ENCODE results near the gene PRKAA1.
"Not testable (repeated sequence)": the region's sequence is repeated elsewhere in the genome, so short reads cannot be mapped to it uniquely, and the experiment has no call there.

Gene PRKAA1

DNA sequence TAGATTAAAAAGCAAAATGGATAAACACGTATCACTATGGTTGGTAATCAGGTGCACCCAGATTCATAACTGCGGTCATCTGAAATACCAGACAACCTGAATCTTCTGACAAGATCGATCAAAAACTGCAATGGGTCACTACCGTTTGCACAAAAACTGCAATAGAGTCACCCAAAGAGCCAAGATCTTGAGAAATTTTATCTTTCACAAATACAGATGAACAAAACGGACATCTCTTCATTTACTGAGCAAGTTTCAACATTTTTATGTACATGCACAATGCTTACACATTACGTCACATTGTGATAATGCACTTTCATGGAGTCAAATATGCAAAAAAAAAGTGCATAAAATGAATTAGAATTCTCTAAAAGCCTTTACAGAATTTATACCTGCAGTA, 18.6 kb downstream of the PRKAA1 start:
- no peak for DNase-seq

DNA sequence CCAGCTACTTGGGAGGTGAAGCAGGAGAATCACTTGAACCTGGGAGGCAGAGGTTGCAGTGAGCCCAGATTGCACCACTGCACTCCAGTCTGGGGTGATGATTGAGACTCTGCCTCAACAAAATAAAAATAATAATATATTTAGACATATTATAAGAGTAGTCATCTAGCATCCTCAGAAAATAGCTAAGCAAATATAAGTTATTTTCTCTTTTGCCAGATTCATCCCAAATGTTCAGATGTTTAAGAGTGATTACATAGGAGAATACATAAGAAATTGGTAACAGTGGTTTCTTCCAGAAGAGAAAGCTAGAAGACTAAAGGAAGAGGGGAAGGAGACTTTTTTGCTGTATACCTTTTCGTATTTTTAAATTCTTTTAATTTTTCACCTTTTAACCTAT, 20.0 kb downstream of the PRKAA1 start:
- DNase-seq, result no peak

DNA sequence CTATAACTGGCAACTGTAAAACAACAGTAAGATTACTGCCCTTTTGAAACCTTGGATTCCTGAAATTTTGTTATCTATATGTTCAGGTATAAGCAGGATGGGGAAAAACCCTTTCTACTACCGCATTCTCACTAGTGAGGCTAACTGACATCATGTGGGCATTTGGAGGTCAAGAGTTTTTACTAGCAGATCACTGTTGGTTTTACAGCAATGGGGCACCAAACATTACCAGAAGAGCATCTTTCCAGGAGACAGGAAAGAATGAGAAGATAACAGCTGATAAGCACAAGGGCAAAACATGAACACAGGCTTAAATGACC, 21.6 kb downstream of the PRKAA1 start:
- DNase-seq, result no peak

DNA sequence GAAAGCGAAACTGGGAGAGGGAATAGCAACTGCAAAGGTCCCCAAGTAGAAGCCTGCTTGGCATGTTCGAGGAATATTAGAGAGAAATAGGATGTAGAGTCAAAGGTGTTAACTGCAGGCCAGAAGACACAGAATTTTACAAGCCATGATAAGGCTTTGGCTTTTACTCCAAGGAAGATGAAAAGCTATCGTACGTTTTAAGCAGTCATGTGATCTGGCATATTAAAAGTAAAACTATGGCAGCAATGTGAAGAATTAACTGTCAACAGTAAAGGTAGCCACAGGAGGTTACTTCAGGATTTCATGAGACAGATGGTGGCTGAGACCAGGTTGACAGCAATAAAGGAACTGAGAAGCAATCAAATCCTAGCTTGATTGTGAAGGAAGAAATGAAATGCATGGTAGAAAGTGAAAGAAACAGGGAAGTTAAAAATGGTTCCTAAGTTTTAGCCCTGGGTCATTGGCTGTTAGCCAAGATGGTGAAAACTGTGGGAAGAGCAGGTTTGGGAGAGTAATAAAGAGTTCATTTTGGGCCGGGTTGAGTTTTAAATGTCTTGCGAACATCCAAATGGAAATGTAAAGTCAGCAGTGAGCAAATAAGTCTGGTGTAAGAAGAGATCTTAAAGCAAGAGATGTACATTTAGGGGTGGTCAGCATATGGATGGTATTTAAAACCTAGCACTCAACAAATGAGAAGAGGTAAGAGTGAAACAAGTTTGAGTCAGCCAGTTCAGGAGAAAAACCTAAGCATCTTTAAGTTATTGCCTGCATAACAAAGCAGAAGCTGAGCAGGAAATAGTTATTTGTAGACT, 22.1 kb downstream of the PRKAA1 start:
- DNase-seq, result peak; percentile 12

DNA sequence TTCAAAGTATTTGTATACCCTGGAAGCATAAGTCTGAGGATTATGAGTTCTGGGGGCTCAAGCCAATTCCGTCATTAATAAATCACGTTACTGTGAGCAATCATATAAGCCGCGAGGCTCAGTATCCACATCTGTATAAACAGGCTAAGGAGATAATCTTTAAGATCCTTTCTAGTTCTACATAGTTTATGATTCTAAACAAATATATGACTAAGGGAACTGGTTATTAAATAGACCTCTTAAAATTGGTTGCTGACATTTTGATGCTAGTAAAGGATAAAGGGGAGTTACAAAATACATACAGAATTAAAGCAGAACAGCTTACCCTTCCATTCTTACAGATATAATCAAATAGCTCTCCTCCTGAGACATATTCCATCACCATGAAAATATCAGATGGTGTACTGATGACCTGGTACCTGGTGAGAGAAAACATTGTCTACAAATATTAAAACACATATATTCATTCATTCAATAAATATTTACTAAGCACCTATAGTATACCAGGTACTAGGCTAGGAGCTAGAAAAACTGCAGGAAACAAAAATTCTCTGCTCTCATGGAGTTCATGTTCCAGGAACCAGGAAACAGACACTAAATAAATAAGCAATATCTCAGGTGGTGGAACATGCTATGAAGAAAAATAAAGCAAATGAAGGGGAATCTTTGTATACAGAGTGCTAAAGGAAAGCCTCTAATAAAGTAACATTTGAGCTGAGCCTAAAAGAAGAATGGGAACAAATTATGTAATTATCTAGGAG, 22.9 kb downstream of the PRKAA1 start:
- no peak for DNase-seq

DNA sequence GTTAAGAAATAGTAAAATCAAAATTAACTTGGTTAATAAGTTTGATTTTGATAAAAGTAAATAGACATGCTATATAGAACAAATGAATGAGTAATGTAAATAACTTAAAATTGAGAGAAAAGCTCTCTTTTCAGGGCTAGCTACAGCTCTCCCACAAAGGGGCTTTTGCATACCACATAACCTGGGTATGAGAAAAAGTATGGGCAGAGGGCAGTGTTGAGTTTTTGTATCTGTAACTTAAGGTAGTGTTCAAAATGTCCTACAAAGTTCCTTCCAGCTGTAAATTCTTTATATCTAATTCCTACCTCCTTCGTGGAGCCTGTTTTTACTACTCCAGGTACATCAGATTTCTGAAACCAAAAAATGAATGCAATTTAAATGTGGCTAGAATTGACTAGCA, 23.6 kb downstream of the PRKAA1 start:
- DNase-seq, result no peak

DNA sequence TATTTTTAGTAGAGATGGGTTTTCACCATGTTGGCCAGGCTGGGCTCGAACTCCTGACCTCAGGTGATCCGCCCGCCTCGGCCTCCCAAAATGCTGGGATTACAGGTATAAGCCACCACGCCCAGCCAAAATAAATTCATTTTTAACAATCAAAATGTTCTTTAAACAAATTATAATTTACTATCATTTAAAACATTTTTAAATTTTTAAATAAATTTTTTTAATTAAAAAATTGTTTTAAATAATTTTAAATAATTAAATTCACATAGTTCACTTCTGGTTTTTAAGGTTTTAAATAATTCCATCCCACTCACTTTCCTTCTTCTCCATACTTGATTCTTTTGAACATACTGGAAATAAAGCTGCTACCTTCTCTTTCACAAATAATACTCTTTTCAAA, 27.4 kb downstream of the PRKAA1 start:
- DNase-seq, result no peak

DNA sequence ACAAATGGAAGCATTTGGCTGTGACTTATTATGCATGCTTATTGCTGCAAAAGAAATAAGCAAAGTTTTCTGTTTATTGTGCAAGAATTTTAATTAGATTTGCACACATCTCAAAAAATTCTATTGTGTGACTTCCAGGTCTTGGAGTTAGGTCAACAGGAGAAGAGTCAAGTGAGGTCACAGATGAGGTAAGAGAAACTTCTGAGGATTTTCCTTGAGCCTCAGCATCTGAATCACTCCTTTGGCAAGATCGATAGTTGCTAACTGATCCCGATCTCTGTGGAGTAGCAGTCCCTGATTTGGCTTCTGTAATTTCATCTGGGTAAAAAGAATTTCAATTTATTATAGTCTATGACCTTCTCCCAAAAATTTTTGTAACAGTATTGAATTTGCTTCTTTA, 35.5 kb downstream of the PRKAA1 start:
- no peak for DNase-seq

DNA sequence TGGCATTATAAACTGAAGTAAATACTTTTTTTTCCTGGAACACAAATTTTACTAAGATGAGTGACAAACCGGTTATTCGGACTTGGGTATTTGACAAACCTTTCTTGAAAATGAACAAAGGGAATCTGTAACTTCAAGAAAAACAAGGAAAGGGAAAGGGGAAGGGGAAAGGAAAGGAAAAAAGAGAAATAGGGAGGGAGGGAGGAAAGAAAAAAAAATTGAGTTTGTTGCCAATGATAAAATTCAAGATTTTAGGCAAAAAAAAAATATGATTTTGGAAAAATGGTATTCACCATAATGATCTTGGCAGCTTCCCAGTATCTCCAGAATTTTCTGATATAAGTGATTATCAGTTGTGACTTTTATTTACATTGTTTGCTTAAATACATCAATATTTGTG, 40.8 kb downstream of the PRKAA1 start:
- DNase-seq, result no peak

DNA sequence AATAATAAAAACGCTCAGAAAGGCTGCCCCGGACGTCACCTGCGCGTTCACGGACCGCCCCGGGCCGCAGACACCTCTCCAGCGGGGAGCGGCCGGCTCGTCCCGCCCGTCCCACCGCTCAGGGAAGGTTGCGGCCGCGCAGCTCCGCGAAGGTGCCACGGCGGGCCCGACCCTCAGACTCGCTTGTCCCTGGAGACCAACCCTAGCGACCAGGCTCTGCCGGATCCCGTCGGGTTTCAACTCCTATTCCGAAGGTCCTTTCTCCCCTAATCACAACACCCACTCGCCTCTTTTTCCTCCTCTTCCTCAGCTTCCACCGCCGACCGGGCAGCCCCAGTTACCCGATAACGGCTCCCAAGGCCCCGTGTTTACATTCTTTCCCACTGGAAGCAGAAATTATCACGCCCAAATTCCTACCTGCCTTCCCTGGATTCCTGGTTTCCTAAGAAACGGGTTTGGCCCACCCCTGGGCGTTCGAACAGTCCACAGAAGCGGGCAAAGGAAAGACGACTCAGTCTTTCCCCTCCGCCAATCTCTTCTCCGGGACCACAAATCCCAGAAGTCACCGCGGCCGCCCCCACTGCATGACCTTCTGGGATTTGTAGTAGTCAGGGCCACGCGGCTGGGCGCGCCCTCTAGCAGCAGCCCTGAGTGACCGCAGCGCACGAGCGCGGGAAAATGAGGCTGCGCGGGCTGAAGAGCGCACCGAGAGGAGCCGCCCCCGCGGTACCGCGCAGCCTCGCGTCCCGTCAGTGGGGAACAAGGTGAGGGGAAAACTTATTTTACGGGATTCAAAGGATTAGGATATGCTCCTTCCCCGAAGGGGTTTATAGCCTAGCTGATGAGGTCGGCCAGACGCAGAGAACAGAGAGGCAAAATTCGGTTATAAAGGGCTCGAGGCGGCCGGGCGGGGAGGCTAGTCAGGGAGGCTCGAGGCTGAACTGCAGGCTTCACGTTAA, 42.5 kb downstream of the PRKAA1 start, which contains the start of gene TTC33:
Gene TTC33 (minus strand): TSS at position 555 of the 959 bp plus-strand sequence. CDS start 8,943 bp downstream, outside the sequence.
- DNase-seq, result peak; percentile 96

DNA sequence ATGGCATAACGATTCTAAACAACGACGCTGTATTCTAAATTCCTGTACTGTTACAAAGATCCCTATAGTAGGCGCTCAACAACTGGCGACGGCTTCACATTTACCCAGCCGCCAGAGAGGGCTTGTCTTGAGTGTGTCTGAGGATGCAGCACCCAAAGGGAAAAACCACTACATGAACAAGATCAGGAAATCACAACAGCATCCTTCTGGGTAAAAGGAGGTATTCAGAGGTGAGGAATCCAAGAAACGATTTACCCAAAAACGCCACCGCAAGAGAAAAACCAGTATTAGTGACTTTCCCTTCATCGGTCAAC, 43.1 kb downstream of the PRKAA1 start:
- DNase-seq, result peak; percentile 85

DNA sequence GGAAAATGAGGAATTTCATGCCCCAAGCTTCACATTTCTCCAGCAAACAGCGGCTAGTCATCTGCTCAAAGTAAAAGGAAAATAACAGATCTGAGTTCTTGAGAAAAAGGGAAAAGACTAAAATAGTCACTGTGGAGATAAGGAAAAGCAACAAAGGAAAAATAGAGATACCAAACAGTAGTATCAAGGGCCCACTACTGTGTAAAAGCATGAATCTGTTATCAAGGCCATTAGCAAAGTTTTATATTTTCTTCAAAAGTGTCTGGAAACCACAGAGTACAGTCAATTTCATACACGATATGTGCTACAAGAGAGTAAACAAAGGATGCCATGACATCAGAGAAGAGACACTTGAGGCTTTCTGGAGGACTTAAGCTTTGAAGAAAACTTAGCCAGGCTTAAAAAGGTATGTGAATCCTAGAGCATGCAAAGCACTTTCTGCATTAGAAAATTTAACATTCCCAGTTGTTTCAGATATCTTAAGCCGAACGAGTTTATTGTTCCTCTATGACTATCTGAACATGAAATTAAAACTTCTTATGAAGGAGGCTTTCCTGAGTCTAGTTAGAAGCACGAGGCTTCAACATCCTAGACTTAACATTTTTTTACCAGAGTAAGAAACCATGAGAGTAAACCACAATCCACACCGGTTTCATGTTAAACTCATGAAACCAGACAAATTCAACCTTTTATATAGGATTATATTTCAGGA, 43.6 kb downstream of the PRKAA1 start:
- DNase-seq, result peak; percentile 40

DNA sequence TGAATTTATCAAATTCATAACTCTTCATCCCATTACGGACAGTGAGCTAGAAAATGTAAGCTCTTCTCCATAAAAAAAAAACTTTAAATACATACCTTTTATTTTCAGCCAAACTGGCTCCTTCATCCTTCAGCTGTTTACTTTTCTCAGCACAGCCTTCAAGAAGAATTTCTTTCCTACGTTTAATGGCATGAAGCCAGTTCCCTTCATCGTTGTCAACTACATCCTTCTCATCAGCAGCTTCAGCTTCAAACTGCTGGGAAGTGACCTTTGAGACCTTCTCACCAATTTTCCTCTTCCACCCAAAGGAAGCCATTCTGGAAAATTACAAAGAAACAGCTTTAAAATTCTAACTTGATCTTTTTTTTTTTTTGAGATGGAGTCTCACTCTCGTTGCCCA, 51.5 kb downstream of the PRKAA1 start:
- DNase-seq, result no peak

DNA sequence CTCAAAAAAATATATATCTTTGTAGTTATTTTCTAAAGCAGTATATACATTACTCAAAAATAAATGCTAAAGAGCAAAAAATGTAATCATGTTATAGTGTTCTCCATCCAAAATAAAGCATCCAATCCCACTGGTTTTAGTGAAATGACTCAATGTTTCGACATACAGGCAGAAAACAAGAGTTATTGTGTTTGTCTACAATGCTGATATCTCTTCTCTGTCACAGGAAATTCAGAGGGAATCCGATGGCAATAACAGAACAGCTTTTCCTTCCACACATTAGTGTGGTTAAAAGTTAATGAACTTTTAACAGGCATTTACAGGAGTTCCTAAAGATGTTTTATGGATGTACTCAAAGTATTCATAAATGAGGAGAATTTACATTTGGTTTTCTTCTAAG, 54.4 kb downstream of the PRKAA1 start:
- no peak for DNase-seq

DNA sequence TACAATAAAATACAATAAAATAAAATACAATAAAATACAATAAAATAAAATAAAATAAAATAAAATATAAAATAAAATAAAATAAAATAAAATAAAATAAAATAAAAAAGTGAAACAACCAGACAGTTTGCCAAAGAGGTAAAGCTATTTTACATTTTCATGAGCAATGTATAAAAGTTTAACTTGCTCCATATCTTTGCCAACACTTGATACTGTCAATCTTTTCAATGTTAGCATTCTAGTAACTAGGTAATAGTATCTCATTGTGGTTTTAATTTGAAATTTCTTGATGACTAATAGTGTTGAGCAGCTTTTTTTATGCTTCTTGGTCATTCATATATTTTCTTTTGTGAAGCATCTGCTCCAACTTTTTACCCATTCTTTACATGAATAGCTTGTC, 59.7 kb downstream of the PRKAA1 start:
- no peak for DNase-seq

DNA sequence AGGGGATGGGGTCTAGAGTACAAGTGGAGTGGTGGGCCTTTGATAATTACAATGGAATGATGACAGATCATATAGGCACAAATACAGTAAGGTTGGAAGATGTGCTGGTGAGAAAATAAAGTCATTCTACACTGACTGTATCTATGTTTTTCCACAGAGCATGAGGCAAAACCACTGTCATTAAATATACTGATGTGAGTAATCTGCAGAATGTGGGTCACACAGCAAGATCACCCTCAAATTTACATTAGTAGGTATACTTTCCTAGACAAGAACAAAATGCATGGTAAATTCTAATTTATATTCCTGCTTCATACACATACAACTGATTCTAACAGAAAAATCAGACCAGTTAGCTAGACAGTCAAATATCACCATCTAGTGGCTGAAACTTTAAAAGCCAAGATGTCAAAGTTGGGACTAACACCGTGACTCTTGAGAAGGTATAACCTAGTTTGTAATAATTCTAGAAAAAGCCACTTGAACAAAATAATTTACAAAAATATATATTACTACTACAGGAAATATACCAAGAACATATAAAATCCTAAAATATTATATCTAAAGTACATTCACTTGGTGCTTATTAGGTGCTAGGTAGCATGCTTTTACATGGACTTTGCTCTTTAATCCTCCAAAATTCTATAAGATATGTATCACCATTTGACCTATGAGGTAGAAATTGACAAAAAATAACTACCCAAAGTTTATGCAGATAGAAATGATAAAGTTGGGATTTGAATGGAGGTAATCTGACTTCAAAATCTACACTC, 61.9 kb downstream of the PRKAA1 start:
- peak; percentile 67 for DNase-seq

DNA sequence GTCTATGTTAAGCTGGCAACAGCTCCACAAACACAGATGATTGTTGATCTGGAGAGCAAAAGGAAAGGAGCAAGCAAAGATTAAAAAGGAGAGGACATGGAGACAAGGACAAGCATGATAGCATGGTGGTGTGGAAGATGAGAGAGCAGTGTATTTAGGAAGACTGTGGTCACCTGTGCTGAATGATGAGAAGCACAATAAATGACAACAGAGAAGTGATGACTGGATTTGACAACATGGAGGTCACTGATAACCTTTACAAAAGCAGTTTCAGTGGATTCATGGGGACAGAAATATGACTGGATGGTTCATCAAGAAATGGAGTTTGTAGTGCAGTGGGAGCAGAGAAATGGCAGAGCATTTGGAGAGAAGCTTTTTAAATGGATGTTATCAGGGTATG, 62.6 kb downstream of the PRKAA1 start:
- DNase-seq, result no peak

DNA sequence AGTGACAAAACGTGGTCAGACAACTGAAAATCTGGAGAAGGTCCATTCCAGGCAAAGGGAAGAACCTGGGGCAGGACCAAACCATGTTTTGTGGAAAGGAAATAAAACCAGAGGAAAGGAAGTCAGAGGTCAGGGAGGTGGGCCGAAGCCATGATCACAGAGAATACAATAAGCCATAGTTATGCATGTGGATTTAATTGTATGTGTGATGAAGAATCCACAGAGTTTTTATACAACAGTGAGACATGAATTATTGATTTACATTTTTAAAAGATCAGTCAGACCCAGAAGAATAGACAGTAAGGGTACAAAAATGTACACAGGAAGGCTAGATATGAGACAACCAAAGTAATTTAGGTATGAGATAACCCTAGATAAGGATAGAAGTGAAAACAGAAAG, 63.2 kb downstream of the PRKAA1 start:
- peak; percentile 69 for DNase-seq

DNA sequence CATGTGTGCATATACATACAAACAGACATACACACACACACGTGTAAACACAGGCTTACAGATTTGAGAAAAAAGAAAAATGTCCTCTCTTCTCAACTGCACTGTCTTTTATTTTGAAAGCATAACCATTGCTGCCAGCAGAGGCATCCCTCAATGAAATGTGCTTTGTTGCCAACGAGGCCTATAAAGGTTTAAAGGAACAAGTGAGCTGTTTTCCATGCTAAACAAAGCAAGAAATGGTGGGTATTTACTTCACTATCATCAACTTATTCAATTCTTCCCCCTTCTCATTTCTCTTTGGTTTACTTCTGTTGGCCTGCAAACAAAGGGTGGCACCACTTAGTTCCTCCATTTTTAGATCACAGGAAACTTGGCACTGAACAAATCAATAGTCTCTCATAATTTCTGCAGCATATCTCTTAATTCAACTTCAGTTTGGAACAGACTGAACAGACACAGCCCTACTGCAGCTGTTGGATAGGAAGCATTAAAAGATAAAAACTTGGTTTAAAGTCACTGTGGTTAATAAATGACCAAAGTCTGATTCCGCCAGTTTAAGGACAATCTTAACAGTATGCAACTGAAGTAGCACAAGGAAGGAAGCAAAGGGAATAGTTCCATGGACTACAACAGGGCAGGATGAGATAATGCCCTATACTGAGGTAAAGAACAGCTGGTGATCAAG, 64.2 kb downstream of the PRKAA1 start:
- no peak for DNase-seq

DNA sequence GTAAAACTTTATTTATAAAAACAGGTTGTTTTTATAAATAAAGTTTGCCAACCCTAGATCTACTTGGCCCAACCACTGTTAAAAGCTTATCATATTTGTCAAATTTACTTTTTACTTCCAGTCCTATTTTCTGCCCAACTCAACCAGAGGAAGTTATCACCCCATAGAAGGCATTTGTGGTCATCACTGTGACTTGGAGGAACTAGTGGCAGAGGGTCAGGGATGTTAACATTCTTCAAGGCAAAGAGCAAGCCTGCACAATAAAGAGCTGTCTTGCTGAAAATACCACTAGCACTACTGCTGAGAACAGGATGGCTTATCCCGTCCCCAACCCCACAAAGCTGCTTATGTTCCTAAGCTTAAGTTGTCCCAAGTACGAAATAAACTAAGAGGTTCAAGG, 64.7 kb downstream of the PRKAA1 start:
- no peak for DNase-seq

DNA sequence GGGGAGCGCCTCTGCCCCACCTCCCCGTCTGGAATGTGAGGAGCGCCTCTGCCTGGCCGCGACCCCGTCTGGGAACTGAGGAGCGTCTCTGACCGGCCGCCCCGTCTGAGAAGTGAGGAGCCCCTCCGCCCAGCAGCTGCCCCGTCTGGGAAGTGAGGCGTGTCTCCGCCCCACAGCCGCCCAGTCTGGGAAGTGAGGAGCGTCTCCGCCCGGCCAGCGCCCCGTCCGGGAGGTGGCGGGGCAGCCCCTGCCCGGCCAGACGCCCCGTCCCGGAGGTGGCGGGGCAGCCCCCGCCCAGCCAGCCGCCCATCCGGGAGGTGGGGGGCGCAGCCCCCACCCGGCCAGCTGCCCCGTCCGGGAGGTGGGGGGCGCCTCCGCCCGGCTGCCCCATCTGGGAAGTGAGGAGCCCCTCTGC, 75.7 kb downstream of the PRKAA1 start:
- DNase-seq, result not testable (repeated sequence)
